ENCODE data around the gene UNC5C.

UNC5C gene

GRCh38 chr4:95362906-95363558 lies 185.7 kb downstream of the UNC5C start:
- peak; percentile 6 for DNase-seq (ENCODE audit: extremely low read depth, low read depth)
- TF ChIP-seq, protein P1, sequence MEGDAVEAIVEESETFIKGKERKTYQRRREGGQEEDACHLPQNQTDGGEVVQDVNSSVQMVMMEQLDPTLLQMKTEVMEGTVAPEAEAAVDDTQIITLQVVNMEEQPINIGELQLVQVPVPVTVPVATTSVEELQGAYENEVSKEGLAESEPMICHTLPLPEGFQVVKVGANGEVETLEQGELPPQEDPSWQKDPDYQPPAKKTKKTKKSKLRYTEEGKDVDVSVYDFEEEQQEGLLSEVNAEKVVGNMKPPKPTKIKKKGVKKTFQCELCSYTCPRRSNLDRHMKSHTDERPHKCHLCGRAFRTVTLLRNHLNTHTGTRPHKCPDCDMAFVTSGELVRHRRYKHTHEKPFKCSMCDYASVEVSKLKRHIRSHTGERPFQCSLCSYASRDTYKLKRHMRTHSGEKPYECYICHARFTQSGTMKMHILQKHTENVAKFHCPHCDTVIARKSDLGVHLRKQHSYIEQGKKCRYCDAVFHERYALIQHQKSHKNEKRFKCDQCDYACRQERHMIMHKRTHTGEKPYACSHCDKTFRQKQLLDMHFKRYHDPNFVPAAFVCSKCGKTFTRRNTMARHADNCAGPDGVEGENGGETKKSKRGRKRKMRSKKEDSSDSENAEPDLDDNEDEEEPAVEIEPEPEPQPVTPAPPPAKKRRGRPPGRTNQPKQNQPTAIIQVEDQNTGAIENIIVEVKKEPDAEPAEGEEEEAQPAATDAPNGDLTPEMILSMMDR (IDR thresholded peaks at IDR 0.05; ENCODE audit: low read depth, low read length, missing control alignments) = peak; percentile 3
- H3K4me3 ChIP-seq (replicated peaks; ENCODE audit: low read depth, low read length) = no peak overlapping the region

- TF ChIP-seq, protein P1 (IDR thresholded peaks at IDR 0.05; ENCODE audit: low read depth, low read length, missing control alignments) = no peak
- no peak overlapping the region for H3K4me3 ChIP-seq (replicated peaks; ENCODE audit: low read depth, low read length)
- no peak for DNase-seq (ENCODE audit: extremely low read depth, low read depth)
Observed at GRCh38 chr4:95362066-95362465, 186.7 kb downstream of the UNC5C start.

DNA sequence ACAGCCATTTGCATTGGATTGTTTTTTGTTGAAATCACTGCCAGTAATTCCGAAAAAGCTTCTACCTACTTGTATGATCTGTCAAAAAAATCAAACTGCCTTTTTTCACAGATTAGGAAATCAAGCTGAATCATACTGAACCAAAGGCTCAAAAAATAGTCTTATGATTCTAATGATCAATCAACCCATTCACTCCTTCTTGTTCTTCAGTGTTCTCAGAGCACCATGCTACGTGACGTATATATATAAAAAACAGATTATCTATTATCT lies 187.1 kb downstream of the UNC5C start:
- no peak overlapping the region for H3K4me3 ChIP-seq (replicated peaks; ENCODE audit: low read depth, low read length)
- TF ChIP-seq, protein P1 (IDR thresholded peaks at IDR 0.05; ENCODE audit: low read depth, low read length, missing control alignments) = no peak
- DNase-seq (ENCODE audit: extremely low read depth, low read depth) = no peak

- no peak for DNase-seq (ENCODE audit: extremely low read depth, low read depth)
- TF ChIP-seq, protein P1 (IDR thresholded peaks at IDR 0.05; ENCODE audit: low read depth, low read length, missing control alignments) = no peak
- no peak overlapping the region for H3K4me3 ChIP-seq (replicated peaks; ENCODE audit: low read depth, low read length)
Observed at GRCh38 chr4:95360906-95361695, 187.7 kb downstream of the UNC5C start.

GRCh38 chr4:95360256-95360903 lies 188.4 kb downstream of the UNC5C start:
- DNase-seq (ENCODE audit: extremely low read depth, low read depth) = no peak
- H3K4me3 ChIP-seq (replicated peaks; ENCODE audit: low read depth, low read length) = no peak overlapping the region
- TF ChIP-seq, protein P1 (IDR thresholded peaks at IDR 0.05; ENCODE audit: low read depth, low read length, missing control alignments) = no peak

GRCh38 chr4:95358421-95358820 lies 190.4 kb downstream of the UNC5C start:
- TF ChIP-seq, protein P1 (IDR thresholded peaks at IDR 0.05; ENCODE audit: low read depth, low read length, missing control alignments) = no peak
- H3K4me3 ChIP-seq (replicated peaks; ENCODE audit: low read depth, low read length) = no peak overlapping the region
- DNase-seq (ENCODE audit: extremely low read depth, low read depth) = no peak
